Hepatocyte (in vitro differentiated cells): ENCODE data around the gene EEPD1.

Experiments used
- EZH2 ChIP-seq: fragments of 200-600 bp; sonication (generic); IDR thresholded peaks from 2 replicates; pipeline ENCODE4 v1.6.1; 2016; ENCODE audit warnings: antibody characterized with exemption, mild to moderate bottlenecking, borderline replicate concordance
- EZH2phosphoT487 ChIP-seq: fragments of 200-600 bp; sonication (generic); IDR thresholded peaks from one replicate; pipeline ENCODE4 v1.6.1; 2018; ENCODE audit warnings: antibody characterized with exemption, mild to moderate bottlenecking, low read depth, moderate library complexity; ENCODE audit not compliant: unreplicated experiment, severe bottlenecking
- TF ChIP-seq, protein P1 (sequence below): fragments of 200-600 bp; sonication (generic); IDR thresholded peaks from 2 replicates; pipeline ENCODE4 v1.5.1; 2016; ENCODE audit warnings: antibody characterized with exemption, mild to moderate bottlenecking; ENCODE audit not compliant: poor library complexity

DNA sequence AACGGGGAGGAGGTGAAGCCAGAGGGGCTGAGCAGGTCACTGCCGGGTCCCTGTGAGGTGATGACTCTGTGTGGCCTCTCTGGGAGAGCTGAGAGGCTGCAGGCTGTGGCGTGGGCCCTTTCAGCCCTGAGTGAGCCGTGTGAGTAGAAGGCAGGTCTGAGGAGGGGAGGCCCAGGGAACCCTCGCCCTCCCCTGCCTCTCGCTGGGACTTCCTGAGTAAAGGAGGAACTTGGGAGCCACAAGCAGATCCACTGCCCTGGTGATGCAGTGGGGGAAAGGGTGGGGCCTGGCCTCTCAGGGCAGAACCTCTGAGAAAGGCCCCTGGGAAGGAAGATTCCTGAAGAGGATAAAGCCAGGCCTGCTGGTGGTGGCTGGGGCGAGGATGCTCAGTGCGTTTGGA is 22.8 kb downstream of the EEPD1 start:
- TF ChIP-seq, protein P1, sequence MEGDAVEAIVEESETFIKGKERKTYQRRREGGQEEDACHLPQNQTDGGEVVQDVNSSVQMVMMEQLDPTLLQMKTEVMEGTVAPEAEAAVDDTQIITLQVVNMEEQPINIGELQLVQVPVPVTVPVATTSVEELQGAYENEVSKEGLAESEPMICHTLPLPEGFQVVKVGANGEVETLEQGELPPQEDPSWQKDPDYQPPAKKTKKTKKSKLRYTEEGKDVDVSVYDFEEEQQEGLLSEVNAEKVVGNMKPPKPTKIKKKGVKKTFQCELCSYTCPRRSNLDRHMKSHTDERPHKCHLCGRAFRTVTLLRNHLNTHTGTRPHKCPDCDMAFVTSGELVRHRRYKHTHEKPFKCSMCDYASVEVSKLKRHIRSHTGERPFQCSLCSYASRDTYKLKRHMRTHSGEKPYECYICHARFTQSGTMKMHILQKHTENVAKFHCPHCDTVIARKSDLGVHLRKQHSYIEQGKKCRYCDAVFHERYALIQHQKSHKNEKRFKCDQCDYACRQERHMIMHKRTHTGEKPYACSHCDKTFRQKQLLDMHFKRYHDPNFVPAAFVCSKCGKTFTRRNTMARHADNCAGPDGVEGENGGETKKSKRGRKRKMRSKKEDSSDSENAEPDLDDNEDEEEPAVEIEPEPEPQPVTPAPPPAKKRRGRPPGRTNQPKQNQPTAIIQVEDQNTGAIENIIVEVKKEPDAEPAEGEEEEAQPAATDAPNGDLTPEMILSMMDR: no peak
- TF ChIP-seq EZH2: no peak
- no peak for TF ChIP-seq EZH2phosphoT487
